Gastrocnemius medialis (tissue), 4 donors: ENCODE results near the gene LRRC53.

Experiments
- POLR2A ChIP-seq, 2 donors: fragments of 450-650 bp; IDR thresholded peaks; one replicate each; pipeline ENCODE4 v1.6.1; 2017; ENCODE audit warnings: antibody characterized with exemption in 2 of 2, mild to moderate bottlenecking in 2 of 2, moderate library complexity in 2 of 2
- TF ChIP-seq, protein P1 (sequence below), 5 experiments: fragments of 450-650 bp in 3 of 5; fragments of 200-600 bp in 2 of 5; sonication (generic) in 2 of 5; IDR thresholded peaks in 4 of 5; conservative IDR thresholded peaks in 1 of 5; 1 replicate in 4 of 5; 2 replicates in 1 of 5; pipeline ENCODE4 v1.5.1; 2016 to 2019; ENCODE audit warnings: antibody characterized with exemption in 5 of 5, mild to moderate bottlenecking in 3 of 5, moderate library complexity in 3 of 5

- TF ChIP-seq, protein P1, sequence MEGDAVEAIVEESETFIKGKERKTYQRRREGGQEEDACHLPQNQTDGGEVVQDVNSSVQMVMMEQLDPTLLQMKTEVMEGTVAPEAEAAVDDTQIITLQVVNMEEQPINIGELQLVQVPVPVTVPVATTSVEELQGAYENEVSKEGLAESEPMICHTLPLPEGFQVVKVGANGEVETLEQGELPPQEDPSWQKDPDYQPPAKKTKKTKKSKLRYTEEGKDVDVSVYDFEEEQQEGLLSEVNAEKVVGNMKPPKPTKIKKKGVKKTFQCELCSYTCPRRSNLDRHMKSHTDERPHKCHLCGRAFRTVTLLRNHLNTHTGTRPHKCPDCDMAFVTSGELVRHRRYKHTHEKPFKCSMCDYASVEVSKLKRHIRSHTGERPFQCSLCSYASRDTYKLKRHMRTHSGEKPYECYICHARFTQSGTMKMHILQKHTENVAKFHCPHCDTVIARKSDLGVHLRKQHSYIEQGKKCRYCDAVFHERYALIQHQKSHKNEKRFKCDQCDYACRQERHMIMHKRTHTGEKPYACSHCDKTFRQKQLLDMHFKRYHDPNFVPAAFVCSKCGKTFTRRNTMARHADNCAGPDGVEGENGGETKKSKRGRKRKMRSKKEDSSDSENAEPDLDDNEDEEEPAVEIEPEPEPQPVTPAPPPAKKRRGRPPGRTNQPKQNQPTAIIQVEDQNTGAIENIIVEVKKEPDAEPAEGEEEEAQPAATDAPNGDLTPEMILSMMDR (IDR thresholded peaks at IDR 0.05 in 4 of 5, conservative IDR thresholded peaks at IDR 0.05 in 1 of 5) = no peak
- TF ChIP-seq POLR2A (IDR thresholded peaks at IDR 0.05) = no peak
Observed at GRCh38 chr1:74523873-74524480, 11.6 kb upstream of the LRRC53 start.
